GM19239 (cell line): ENCODE measurements around the gene DNAAF5.

Experiments used
- DNase-seq: peaks from one replicate; pipeline ENCODE4 v3.0.0; 2011; ENCODE audit warnings: low spot score; ENCODE audit not compliant: insufficient read length
- FAIRE-seq: peaks from 2 replicates; lab custom pipeline; 2011; peaks lifted over from hg19 to GRCh38; lab: Jason Lieb, UNC

The DNAAF5 gene

DNA sequence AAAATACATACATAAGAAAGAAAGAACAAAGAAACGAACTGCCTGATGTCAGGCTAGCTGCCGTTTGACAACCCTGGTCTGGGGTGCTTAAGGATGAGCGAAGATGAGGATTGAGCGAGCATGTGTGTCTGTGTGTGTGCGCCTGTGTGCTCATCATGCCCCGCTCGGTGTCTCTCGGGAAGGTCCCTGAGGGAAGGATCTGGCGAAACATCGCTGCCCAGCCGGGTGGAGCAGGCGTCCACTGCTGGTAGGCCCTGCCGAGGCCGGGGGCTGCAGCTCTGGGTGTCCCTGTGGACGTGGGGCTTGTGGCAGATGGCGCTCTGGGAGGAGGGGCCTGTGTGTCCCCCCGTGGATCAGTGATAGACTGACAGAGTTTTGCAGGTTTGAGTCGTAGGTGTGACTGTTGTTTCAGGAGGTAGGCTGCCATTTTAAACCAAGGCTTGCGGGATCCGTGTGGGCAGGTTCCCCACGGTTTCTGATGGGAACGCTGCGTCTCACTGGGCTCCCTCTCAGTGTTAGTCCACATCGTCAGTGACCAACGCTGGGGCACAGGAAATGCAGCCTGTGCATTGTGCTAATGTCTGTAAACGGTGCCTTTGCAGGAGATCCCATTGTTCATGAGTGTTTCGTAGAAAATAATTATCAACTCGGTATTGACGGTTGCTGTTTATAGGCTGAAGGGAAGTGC is 99.9 kb downstream of the DNAAF5 start:
- DNase-seq, result no peak
- FAIRE-seq, result no peak

DNA sequence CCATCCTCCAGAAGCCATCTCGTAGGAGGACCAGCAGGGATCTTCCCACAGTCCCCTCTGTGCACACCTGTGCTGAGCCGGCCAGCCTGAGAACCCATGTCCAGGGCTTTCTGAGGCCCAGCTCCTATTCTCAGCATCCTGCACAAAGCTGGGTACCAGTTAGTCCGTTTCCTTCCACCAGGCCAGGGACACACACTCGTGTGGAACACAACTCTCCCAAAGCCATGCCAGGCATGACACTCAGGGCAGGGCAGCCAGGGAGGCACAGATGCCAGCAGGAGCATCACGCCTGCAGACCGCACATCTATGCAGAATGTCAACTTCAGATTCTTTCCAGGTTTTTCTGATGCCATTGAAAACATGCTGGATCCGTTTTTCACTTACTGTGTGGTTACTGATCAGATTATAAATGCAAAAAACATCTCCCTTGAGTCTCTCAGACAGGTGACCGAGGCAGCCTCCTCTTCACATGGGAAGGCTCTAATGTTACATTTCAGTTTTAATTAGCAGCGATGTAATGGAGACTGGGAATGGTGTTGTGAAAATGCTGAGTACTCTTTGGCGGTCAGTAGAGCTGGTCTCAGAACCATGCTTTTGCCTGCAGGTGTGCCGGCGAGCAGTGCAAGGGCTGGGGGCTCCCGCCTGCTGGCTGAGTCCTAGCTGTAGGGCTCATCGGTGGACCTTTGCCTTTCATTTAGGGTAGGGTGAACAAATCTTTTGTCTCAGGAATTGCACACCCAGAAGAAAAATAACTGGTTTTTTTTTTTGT is 102.5 kb downstream of the DNAAF5 start:
- no peak for DNase-seq
- FAIRE-seq, result no peak

DNA sequence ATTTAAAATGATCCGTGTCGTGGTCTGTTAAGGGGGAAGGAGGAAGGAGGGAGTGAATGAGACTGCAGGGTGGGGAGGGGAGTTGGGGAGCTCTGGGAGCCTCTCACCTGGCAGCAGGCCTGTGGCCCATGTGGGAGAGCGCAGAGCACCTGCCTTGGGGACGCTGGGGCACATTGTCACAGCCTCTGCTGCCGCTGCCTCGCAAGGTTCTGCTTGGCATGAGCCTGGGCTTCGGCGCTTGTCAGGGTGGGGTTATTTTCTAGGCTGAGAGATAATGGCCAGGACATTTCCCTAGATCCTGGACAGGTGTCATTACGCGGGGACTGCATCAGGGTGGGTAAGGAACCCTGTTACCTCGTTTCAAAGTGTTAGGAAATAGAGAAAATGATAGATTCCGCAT is 103.6 kb downstream of the DNAAF5 start:
- DNase-seq (no peak), FAIRE-seq (no peak)

DNA sequence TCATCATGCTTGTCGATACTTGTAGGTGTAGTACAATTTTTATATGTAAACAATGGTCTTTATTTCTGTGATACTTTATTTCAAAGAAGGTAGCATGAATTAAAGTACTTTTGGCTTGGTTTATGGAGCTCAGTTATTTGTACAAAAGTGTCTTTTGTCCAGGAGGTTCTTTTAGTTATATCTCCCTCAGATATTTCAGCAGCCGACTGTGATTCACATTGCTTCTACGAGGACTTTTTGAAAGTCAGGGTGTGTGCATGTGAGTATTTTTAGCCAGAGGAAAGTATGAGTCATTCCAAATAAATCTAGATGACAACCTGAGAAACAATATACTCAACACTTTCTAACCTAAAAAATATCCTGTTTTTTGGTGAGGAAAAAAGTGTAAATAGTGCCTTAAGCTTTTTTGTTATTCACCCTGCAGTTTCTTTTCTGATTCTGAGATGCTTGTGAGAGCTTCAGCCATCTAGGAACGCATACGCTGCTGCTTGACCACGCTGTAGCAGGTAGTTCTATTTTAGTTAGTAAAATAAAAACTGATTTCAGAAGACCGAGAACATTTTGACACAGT is 105.2 kb downstream of the DNAAF5 start:
- DNase-seq (peak; percentile 54), FAIRE-seq (peak; percentile 92)

DNA sequence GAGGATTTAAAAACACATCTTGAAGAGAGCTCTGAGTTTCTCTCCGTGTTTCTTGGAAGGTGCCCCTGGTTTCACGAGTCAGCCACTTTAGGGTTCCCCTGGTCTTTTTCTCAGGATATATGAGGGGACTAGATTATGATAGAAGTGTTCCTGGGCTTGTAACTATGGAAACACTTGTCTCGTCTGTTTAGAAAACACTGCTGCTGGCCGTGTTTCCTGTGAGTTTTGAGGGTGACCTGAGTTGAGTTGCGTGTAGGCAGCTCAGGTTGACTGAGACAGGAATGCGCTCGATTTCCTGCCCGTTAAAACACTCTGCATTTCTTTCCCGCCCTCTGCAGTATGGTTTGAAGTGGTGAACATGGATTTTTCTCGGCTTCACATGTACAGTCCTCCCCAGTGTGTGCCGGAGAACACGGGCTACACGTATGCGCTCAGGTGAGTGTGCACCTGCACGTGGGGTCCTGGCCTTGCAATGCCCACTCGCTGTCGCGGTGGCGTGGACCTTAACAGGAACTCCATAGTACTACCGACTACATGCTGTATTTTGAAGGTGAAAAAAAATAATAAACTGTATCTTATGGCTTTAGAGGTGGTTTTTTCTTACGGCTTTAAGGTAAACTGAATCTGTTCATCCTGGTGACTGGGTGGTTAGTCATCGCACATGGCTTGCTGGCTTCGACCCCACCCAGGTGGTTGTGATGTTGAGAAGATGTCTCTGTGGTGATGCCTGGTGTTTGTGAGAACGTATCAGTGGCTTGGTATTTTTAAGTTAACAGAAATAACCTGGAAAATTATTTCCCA is 105.9 kb downstream of the DNAAF5 start, which contains the start of gene SUN1:
Gene SUN1 (plus strand): TSS at position 310 of the 801 bp plus-strand sequence. CDS start 49 bp downstream, at position 359.
- no peak for FAIRE-seq
- DNase-seq, result peak; percentile 54

DNA sequence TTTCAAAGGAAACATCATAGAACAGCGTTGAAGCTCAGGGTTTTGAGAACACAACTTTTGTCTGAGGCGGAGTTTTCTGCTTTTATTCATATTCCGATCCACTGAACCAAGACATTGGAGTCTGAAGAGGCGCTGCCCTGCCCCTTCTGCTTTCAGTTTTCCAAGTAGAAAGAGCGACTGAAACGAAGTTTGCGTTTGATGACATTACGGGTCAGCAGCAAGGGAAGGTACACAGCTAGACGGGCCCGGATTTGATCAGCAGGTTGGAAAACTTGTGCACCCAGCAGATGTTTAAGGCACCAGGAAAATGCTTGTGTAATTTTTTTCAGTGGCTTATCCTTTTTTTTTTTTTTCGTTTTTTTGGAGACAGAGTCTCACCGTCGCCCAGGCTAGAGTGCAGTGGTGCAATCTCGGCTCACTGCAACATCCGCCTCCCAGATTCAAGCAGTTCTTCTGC is 106.5 kb downstream of the DNAAF5 start:
- no peak for FAIRE-seq
- DNase-seq, result no peak

DNA sequence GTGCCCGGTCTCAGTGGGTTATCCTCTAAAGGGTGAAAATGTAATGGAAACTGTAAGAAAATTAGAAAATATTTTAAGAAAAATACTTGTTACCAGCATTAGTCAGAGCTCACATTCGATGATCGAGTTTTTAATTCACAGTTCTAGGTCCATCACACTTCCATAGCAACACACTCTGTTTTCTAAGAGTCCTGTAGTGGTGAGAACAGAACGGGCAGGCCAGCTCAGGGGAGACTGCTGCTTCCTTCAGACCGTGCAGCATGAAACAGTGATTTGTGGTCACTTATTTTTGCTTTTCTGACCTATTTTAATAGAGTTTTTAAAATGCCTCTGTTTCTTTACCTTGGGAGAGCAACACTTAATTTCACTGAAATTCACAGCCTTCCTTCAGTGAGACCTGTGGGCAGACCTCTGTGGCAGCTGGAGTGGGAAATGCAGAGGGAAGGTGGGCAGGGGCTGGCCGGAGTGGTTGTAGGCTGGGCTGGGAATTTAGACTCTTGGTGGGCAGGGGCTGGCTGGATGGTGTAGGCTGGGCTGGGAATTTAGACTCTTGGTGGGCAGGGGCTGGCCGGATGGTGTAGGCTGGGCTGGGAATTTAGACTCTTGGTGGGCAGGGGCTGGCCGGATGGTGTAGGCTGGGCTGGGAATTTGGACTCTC is 107.2 kb downstream of the DNAAF5 start:
- DNase-seq (no peak), FAIRE-seq (no peak)

DNA sequence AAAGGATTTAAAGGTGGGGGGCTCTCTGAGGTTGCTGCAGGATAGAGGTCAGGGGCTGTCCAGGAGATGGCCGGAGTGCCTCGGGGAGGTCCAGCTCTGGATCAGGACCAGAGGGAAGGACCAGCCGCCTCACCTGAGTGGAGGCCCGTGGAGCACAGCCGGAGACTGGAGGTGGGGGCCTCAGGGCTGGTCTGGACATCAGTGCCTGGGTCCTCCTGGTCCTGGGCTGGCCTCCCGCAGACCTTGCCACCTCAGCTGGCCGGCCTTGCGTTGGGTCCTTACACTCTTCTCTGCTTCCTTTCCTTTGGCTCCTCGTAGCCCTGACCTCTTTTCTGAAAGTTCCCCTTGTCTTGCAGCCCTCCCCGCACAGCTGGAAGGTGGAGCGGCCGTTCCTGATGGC is 107.8 kb downstream of the DNAAF5 start:
- DNase-seq (no peak), FAIRE-seq (no peak)

DNA sequence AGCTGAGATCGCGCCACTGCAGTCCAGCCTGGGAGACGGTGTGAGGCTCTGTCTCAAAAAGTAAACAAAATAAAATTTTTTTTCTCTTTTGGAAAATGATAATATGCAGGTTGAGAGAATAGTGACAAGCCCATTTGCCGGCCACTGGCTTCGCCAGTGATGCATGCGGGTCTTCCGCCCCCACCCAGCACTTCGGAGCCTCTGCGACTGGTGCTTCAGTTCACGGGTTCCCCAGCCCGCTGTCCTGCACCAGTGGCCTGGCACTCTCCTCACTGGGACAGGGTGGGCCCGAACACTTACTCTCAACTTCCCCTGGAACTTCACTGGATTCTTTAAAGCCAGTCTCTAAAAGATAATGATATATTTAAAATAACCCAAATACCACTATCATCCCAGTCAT is 108.5 kb downstream of the DNAAF5 start:
- no peak for FAIRE-seq
- DNase-seq, result no peak

DNA sequence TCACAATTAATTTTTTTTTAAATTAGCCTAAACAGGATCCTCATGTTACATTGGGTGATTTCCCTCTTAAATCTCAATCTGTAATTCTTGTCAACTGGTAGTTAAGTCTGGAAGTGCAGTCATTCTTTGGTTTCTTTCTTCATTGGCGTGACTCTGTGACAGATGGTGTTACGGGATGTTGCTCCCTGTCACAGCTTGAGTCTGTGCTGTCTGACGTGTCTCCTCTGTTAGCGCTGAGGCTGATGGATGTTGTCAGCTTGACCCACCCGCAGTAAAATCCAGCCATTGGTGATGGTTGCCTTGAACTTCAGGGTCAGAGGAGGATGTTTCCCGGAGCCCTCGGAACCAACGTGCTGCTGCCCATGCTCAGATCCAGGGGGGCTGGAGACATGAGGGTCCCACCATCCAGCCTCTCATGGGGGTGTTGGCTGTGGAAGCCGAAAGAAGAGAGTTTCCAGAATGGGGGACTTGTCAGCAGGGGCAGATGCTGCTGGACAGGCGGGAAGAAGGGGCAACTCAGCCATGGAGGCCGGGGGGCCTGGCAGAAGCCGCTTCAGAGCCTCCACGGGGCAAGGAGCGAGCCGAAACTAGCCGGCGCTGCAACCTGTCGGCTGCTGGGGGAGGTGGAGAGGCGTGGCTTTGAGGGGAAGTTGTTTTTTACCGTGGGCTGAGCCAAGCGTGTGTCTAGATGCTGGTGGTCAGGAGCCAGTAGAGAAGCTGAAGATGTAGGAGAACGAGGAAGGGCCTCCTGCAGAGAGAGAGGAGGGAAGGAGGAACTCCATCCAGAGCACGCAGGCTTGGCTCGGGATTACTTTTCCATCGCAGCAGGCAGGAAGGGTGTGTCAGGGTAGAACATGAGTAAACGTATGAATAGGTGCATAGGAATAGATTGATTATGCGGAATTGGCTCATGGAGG is 109.2 kb downstream of the DNAAF5 start:
- DNase-seq, result no peak
- no peak for FAIRE-seq
